ENCODE data around the gene FOXO6. TPM values are rescaled to one million over a fixed set of nuclear protein-coding genes. Genes with fewer than 3 reads are reported as not detected.

The FOXO6 gene
- total RNA-seq, 1 donor from 2014 or later = 38.4 TPM

- H3K9me3 Mint-ChIP-seq = no peaks in the 10 kb centered on the region
- no peak overlapping the region for H3K27ac Mint-ChIP-seq
- H3K36me3 Mint-ChIP-seq = no peaks in the 10 kb centered on the region
- DNase-seq (ENCODE audit: low spot score in 2 of 2, unreplicated experiment in 2 of 2) = no peak
- TF ChIP-seq, protein P1, sequence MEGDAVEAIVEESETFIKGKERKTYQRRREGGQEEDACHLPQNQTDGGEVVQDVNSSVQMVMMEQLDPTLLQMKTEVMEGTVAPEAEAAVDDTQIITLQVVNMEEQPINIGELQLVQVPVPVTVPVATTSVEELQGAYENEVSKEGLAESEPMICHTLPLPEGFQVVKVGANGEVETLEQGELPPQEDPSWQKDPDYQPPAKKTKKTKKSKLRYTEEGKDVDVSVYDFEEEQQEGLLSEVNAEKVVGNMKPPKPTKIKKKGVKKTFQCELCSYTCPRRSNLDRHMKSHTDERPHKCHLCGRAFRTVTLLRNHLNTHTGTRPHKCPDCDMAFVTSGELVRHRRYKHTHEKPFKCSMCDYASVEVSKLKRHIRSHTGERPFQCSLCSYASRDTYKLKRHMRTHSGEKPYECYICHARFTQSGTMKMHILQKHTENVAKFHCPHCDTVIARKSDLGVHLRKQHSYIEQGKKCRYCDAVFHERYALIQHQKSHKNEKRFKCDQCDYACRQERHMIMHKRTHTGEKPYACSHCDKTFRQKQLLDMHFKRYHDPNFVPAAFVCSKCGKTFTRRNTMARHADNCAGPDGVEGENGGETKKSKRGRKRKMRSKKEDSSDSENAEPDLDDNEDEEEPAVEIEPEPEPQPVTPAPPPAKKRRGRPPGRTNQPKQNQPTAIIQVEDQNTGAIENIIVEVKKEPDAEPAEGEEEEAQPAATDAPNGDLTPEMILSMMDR (IDR thresholded peaks at IDR 0.05; ENCODE audit: unreplicated experiment) = no peak
- H3K4me1 Mint-ChIP-seq = peaks cover 57% of the 10 kb centered on the region
- no peak overlapping the region for H3K4me3 Mint-ChIP-seq
- H3K27me3 Mint-ChIP-seq (ENCODE audit: low read depth) = peaks cover 2% of the 10 kb centered on the region
Measured at GRCh38 chr1:41391834-41392527, 30.7 kb downstream of the FOXO6 start.

DNA sequence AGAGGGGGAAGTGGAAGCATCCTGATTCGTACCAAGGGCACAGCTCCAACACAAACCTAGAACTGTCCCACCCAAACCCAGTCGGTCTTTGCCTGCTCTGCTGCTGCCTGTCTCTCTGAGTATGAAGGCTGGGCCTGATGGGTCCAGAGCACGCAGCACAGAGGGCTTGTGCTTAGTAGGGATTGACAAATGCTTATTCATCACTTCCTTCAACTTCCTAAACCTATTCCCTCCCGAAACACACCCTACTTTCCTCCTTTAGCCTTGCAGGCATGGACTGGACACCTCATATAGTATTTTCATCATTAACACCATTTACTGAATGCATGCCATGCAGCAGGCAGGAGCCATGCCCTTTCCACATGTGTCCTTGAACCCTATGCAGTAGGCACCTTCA, 31.3 kb downstream of the FOXO6 start:
- no peak for DNase-seq (ENCODE audit: low spot score in 2 of 2, unreplicated experiment in 2 of 2)
- Mint-ChIP-seq H3K4me1 (peaks cover 51% of the 10 kb centered on the region), H3K27me3 (ENCODE audit: low read depth) (peaks cover 2% of the 10 kb centered on the region), H3K4me3 (no peak overlapping the region), H3K36me3 (no peaks in the 10 kb centered on the region), H3K27ac (no peak overlapping the region), H3K9me3 (no peaks in the 10 kb centered on the region)
- TF ChIP-seq, protein P1 (IDR thresholded peaks at IDR 0.05; ENCODE audit: unreplicated experiment) = no peak

DNA sequence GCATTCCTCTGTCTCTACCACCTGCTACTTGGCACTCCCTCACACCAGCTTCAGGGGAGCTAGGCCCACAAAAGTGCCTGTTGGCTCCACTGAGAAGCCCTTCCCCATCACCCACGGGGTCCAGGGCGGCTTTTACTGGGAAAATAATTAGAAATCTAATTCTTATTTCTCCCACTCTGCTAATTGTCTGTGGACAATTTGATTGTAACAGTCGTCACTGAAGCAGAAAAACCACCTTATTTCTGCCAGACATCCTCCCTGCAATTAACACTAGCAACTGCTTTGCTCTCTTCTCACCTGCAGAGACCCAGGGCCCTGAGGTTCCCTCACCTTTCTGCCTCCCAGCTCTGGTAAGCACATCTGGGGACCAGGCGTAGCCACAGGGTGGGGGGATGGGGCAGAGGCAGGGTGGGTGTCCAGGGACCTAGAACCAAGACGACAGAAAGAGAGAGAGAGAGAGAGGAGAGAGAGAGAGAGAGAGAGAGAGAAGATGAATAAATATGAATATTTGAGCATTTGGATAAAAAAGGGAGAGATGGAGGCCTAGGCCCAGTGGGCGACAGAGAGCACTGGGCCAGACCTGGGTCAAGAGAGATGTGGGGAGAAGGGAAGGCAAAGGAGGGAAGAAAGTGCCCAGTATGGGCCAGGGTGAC, 32.6 kb downstream of the FOXO6 start:
- Mint-ChIP-seq H3K36me3 (no peaks in the 10 kb centered on the region), H3K4me3 (no peak overlapping the region), H3K9me3 (no peaks in the 10 kb centered on the region), H3K4me1 (peaks cover 41% of the 10 kb centered on the region), H3K27me3 (ENCODE audit: low read depth) (peaks cover 2% of the 10 kb centered on the region), H3K27ac (peak overlapping the region; percentile 22)
- TF ChIP-seq, protein P1 (IDR thresholded peaks at IDR 0.05; ENCODE audit: unreplicated experiment) = no peak
- DNase-seq (ENCODE audit: low spot score in 2 of 2, unreplicated experiment in 2 of 2) = no peak

DNA sequence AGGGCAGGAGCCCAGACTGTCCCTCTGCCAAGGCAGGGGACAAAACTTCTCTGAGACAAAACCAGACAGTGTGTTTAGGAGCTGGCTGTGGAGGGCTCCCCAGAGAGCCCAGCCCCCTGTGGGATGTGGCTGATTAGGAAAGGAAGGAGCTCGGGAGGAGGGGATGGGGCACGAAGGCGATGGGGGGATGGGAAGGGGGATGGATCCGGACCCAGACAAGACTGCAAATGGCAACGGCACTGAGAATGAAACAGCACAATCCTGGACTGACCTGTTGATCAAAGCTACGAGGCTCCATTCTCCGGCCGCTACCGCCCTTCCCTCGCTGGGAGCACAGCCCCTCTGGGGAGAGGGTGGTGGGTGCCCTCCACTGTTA, 33.1 kb downstream of the FOXO6 start:
- Mint-ChIP-seq H3K27ac (peak overlapping the region; percentile 22), H3K4me1 (peaks cover 42% of the 10 kb centered on the region), H3K4me3 (no peak overlapping the region)

DNA sequence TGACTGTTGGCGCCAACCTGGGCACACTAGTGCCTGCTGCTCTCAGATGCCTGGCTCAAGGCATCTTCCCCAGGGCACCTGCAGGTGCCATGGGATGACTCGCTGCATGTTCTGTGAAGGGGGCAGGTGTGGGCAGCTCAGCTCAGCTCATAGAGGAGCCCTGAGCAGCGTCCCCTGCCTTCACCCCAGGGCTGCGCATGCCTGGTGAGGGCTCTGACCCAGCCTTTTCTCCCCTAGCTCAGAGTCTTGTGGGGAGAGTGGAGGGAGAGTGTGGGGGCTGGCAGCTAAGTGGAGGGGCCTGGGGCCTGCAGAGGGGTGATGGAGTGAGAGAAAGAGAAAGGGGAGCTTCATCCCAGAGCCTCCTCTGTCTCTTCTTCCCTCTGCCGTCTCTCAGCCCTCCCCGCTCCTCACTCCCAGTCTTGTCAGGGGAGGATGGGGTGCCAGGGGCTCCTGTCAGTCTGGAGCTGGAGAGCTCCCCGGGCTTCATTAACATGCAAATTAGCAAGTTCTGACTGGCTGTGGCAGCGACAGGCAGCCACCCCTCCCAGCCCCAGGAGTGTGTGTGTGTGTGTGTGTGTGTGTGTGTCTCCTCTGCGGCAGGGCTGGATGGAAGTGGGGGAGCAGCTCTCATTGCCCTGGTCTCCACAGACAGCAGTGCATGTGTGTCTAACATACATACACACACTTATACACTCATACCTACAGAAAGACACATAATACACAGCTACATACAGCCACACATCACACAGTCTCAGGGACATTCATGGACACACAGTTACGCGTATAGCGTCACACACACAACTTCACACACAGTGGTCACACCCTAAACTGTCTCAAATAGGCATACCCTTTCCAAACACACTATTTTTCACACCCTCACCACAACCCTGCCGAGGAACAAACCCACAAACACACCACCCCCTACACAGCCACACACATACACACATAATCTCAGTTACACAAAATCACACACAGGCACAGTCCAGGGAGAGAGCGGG, 34.0 kb downstream of the FOXO6 start:
- Mint-ChIP-seq H3K4me1 (peaks cover 43% of the 10 kb centered on the region), H3K27me3 (ENCODE audit: low read depth) (peaks cover 2% of the 10 kb centered on the region), H3K36me3 (peaks cover 3% of the 10 kb centered on the region), H3K4me3 (no peak overlapping the region), H3K9me3 (peaks cover 3% of the 10 kb centered on the region), H3K27ac (no peak overlapping the region)
- DNase-seq (ENCODE audit: low spot score in 2 of 2, unreplicated experiment in 2 of 2) = no peak
- TF ChIP-seq, protein P1 (IDR thresholded peaks at IDR 0.05; ENCODE audit: unreplicated experiment) = no peak

More for the DNA sequence above, 33.1 kb downstream of the FOXO6 start:
- H3K27me3 Mint-ChIP-seq (ENCODE audit: low read depth) = peaks cover 2% of the 10 kb centered on the region
- no peaks in the 10 kb centered on the region for H3K36me3 Mint-ChIP-seq
- no peaks in the 10 kb centered on the region for H3K9me3 Mint-ChIP-seq
- TF ChIP-seq, protein P1 (IDR thresholded peaks at IDR 0.05; ENCODE audit: unreplicated experiment) = no peak
- no peak for DNase-seq (ENCODE audit: low spot score in 2 of 2, unreplicated experiment in 2 of 2)

Measured in mesothelial cell of epicardium (in vitro differentiated cells).